ENCODE results near the gene MYOM3. TPM values are rescaled to one million over a fixed set of nuclear protein-coding genes. Genes with fewer than 3 reads are reported as not detected.
"Not testable (repeated sequence)": the region's sequence is repeated elsewhere in the genome, so short reads cannot be mapped to it uniquely, and the experiment has no call there.

MYOM3 gene
- total and polyA plus RNA-seq, 8 donors: 0.12 to 1.8 (median 0.18) TPM; not detected in 1

DNA sequence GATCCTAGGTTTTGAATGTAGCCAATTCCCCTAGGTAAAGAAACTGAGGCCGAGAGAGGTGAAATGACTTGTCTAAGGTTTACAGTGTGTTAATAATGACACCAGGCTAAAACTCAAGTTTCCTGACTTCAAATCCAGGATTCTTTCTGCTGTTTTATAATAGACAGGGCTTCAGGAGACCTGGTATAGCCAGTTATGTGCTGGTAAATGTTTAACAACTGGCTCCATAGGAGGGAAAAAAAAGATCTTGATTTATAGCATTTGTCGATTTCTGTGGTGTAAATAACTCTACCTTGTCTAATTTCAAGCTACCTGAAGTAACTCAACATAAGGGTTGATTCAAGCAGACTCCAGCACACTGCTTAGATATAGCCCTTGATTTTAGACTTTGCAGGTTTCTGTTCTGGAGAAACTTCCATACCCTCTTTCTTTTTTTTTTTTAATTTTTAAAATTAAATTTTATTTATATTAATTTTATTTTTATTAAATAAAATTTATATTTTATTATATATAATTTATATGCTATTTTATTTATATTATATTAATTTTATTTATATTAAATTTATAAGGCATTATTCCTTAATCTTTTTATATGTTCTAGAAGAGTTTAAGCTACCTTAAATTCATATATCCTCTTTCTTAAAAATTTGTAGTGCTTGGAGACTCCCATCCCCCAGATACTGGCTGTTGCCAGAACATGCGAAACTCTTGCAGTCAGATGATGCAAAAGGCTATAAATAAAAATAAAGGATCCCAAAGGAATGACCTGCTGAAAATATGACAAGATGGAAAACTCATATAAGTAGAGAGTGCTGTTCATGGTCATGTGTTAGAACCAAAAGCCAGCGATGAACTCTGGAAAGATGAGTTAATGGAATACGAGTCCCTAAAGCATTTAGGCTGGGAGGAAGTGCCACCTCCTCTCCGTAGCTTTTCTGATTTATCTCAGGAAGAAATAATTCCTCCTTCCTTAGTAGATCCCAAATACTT, 96.4 kb downstream of the MYOM3 start:
- intact Hi-C loops (cut with DNase I; ENCODE audit: low total_unique reads): no loop called here
- peaks cover 18 to 65% (median 49%) of the 10 kb centered on the region in 4 donors for H3K4me1 ChIP-seq

GRCh38 chr1:24012878-24013277, 99.1 kb downstream of the MYOM3 start:
- H3K36me3 ChIP-seq; H3K27me3 ChIP-seq; H3K4me3 ChIP-seq; DNase-seq; H3K9me3 ChIP-seq; intact Hi-C loops (cut with DNase I; ENCODE audit: low total_unique reads): not testable (repeated sequence)
- WGBS, 5 donors: 95 to 97% (median 96%) methylated on average over 8 of the region's 8 CpGs
- H3K27ac ChIP-seq: peak overlapping the region in 1 of 5 donors; percentile 42
- peaks cover 4 to 50% (median 32%) of the 10 kb centered on the region in 4 donors for H3K4me1 ChIP-seq

More for the DNA sequence above, 96.4 kb downstream of the MYOM3 start:
- TF ChIP-seq POLR2A (IDR thresholded peaks at IDR 0.05) (no peak), CTCF (IDR thresholded peaks at IDR 0.05) (no peak), EP300 (IDR thresholded peaks at IDR 0.05) (no peak), POLR2AphosphoS5 (IDR thresholded peaks at IDR 0.05) (peak in 2 of 3 donors; percentile 8 to 26)
- Histone ChIP-seq H3K9me3 (no peaks in the 10 kb centered on the region), H3K36me3 (no peaks in the 10 kb centered on the region), H3K27ac (peak overlapping the region in 4 of 5 donors; percentile 53 to 93 (median 91)), H3K4me3 (no peak overlapping the region), H3K27me3 (no peaks in the 10 kb centered on the region)
- WGBS, 5 donors: 32 to 50% (median 48%) methylated on average over 6 of the region's 6 CpGs
- DNase-seq: peak in 1 of 2 donors; percentile 84

GRCh38 chr1:24010650-24011049, 101.3 kb downstream of the MYOM3 start:
- DNase-seq: peak in 1 of 2 donors; percentile 34
- WGBS, 5 donors: 13 to 64% (median 28%) methylated on average over 3 to 5 of the region's 5 CpGs
- intact Hi-C loops (cut with DNase I; ENCODE audit: low total_unique reads): no loop called here

GRCh38 chr1:24009406-24009805, 102.5 kb downstream of the MYOM3 start:
- Histone ChIP-seq H3K27ac (no peak overlapping the region), H3K4me3 (no peak overlapping the region), H3K27me3 (no peaks in the 10 kb centered on the region), H3K9me3 (no peaks in the 10 kb centered on the region), H3K36me3 (no peaks in the 10 kb centered on the region), H3K4me1 (peaks cover 0 to 22% (median 12%) of the 10 kb centered on the region in 4 donors)
- no peak for TF ChIP-seq CTCF (IDR thresholded peaks at IDR 0.05)
- no peak for TF ChIP-seq POLR2AphosphoS5 (IDR thresholded peaks at IDR 0.05)
- no peak for TF ChIP-seq POLR2A (IDR thresholded peaks at IDR 0.05)
- TF ChIP-seq EP300 (IDR thresholded peaks at IDR 0.05): no peak
- DNase-seq: peak in 1 of 2 donors; percentile 53
- intact Hi-C loops (cut with DNase I; ENCODE audit: low total_unique reads): no loop called here
- WGBS, 5 donors: 75 to 92% (median 91%) methylated on average over 1 of the region's 1 CpG

More at GRCh38 chr1:24010650-24011049, 101.3 kb downstream of the MYOM3 start:
- Histone ChIP-seq H3K9me3 (no peaks in the 10 kb centered on the region), H3K4me3 (no peak overlapping the region), H3K27ac (peak overlapping the region; percentile 48 to 75 (median 58)), H3K4me1 (peaks cover 4 to 31% (median 17%) of the 10 kb centered on the region in 4 donors), H3K27me3 (no peaks in the 10 kb centered on the region), H3K36me3 (no peaks in the 10 kb centered on the region)
- no peak for TF ChIP-seq EP300 (IDR thresholded peaks at IDR 0.05)
- TF ChIP-seq POLR2A (IDR thresholded peaks at IDR 0.05): no peak
- no peak for TF ChIP-seq POLR2AphosphoS5 (IDR thresholded peaks at IDR 0.05)
- TF ChIP-seq CTCF (IDR thresholded peaks at IDR 0.05): no peak

- DNase-seq; intact Hi-C loops (cut with DNase I; ENCODE audit: low total_unique reads); H3K4me3 ChIP-seq; H3K9me3 ChIP-seq; H3K36me3 ChIP-seq; H3K27me3 ChIP-seq; H3K27ac ChIP-seq: not testable (repeated sequence)
- peaks cover 0 to 22% (median 12%) of the 10 kb centered on the region in 4 donors for H3K4me1 ChIP-seq
- 44 to 62% (median 54%) methylated on average over 2 to 3 of the region's 3 CpGs for WGBS, 5 donors
These were observed 103.3 kb downstream of the MYOM3 start for GRCh38 chr1:24008574-24009184.

Data from stomach (tissue), 9 donors.